GM12872 (cell line): ENCODE measurements around the gene LINC00305.

Source experiments
- CTCF ChIP-seq: IDR thresholded peaks from 3 replicates; pipeline ENCODE4 v1.5.1; 2011; ENCODE audit warnings: low read depth, mild to moderate bottlenecking, low read length, moderate library complexity; ENCODE audit not compliant: insufficient read depth

LINC00305 gene

GRCh38 chr18:64032312-64032711 is 116.6 kb downstream of the LINC00305 start:
- no peak for TF ChIP-seq CTCF

GRCh38 chr18:64031411-64031810 is 117.5 kb downstream of the LINC00305 start:
- TF ChIP-seq CTCF, result no peak
